Tibial nerve (tissue), 4 donors: ENCODE measurements around the gene ZNFX1. TPM values are rescaled to one million over a fixed set of nuclear protein-coding genes. Genes with fewer than 3 reads are reported as not detected.
A peak's percentile ranks its signal among the peaks of the same experiment; 100 is the strongest.

Source experiments
- DNase-seq, 2 donors: peaks; one replicate each; pipeline ENCODE4 v3.0.0-alpha.2; 2019; ENCODE audit warnings: low spot score in 2 of 2
- H3K27ac ChIP-seq, 4 donors: fragments of 200-600 bp; sonication (generic) in 3 of 4; one replicate each; pipeline ENCODE4 v1.5.1; 2017 to 2019; ENCODE audit warnings: mild to moderate bottlenecking in 1 of 4
- H3K27me3 ChIP-seq, 2 donors: fragments of 200-600 bp; sonication (generic) in 1 of 2; one replicate each; pipeline versions ENCODE4 v1.5.1 to v1.6.0; 2017 to 2019
- H3K36me3 ChIP-seq, 3 donors: fragments of 200-600 bp; sonication (generic); one replicate each; pipeline ENCODE4 v1.5.1; 2018 to 2019
- H3K4me1 ChIP-seq, 4 donors: fragments of 200-600 bp; sonication (generic) in 3 of 4; one replicate each; pipeline ENCODE4 v1.5.1; 2017 to 2019
- H3K4me3 ChIP-seq, 4 donors: fragments of 200-600 bp; sonication (generic) in 3 of 4; one replicate each; pipeline ENCODE4 v1.5.1; 2017 to 2019; ENCODE audit warnings: mild to moderate bottlenecking in 1 of 4, moderate library complexity in 1 of 4
- H3K9me3 ChIP-seq, 4 donors: fragments of 200-600 bp; sonication (generic) in 3 of 4; one replicate each; pipeline ENCODE4 v1.5.1; 2017 to 2019
- EP300 ChIP-seq, 2 donors: sonication (generic); formaldehyde crosslinking; IDR thresholded peaks; one replicate each; pipeline ENCODE4 v1.6.1; 2017; ENCODE audit warnings: antibody characterized with exemption in 2 of 2, mild to moderate bottlenecking in 1 of 2
- POLR2A ChIP-seq, 2 donors: fragments of 450-650 bp; IDR thresholded peaks; one replicate each; pipeline ENCODE4 v1.6.1; 2017; ENCODE audit warnings: antibody characterized with exemption in 2 of 2, mild to moderate bottlenecking in 2 of 2, moderate library complexity in 2 of 2
- WGBS, 2 donors: methylation state at CpG; one replicate each; pipeline ENCODE4 v1.1.5; 2018; 5-methylcytosine and 5-hydroxymethylcytosine counted together
- total RNA-seq, 4 donors: library from RNA; depleted of rRNA; stranded (reverse); fragments of >200 nt; gene quantifications; one replicate each; pipeline ENCODE4 v1.1.0, GENCODE V29; 2016
- TF ChIP-seq, protein P1 (sequence below), 5 experiments: fragments of 200-600 bp in 3 of 5; fragments of 450-650 bp in 2 of 5; sonication (generic) in 3 of 5; IDR thresholded peaks; one replicate each; pipeline ENCODE4 v1.5.1; 2016 to 2019; ENCODE audit warnings: antibody characterized with exemption in 5 of 5, mild to moderate bottlenecking in 3 of 5, moderate library complexity in 2 of 5

Gene ZNFX1
- total RNA-seq, 4 donors from 2014 or later, result 35.0 to 45.2 (median 39.1) TPM

DNA sequence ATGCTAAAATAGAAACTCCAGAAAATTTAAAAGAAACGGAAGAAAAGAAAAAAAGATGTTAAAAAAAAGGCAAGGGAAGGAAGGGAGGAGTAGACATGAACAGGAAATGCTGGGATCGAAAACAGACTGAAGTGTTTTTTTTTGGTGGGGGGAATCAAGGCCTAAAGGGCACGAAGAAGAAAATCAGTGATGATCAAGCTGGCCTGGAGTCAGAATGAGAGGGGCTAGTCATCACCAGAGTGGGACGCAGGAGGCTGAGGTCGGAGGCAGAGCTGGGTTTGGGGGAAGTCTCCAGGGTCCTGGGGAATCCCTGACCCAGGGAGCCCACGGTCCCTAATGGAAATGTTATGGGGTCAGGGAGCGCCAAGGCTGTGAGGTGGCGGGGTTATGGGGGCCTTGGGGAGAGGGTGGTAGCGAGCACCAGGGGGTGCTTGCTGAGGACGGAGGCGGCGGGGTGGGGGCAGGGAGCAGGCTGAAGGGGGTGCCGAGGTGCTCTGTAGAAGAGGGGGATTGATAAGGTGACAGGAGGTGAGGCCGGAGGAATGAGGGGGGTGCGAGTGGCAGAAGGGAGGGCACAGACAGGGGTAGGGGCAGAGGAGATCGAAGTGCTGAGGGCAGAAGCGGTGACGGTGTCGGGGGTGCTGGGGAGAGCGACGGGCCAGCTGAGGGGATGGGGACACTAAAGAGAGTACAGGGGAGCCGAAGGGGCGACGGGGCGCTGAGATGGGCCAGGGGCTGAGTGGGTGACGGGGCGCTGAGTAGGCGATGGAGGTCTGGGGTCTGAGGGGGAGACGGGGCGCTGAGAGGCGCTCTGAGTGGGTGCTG, 684 bp downstream of the ZNFX1 start:
- peaks cover 0 to 11% (median 3%) of the 10 kb centered on the region in 4 donors for H3K9me3 ChIP-seq
- H3K4me3 ChIP-seq, result peak overlapping the region; percentile 69 to 97 (median 83)
- peaks cover 0 to 70% (median 31%) of the 10 kb centered on the region in 4 donors for H3K4me1 ChIP-seq
- WGBS, 2 donors, result 2% methylated on average over 31 of the region's 31 CpGs
- H3K27ac ChIP-seq, result peak overlapping the region; percentile 95 to 99 (median 98)
- no peaks in the 10 kb centered on the region for H3K27me3 ChIP-seq
- TF ChIP-seq, protein P1, sequence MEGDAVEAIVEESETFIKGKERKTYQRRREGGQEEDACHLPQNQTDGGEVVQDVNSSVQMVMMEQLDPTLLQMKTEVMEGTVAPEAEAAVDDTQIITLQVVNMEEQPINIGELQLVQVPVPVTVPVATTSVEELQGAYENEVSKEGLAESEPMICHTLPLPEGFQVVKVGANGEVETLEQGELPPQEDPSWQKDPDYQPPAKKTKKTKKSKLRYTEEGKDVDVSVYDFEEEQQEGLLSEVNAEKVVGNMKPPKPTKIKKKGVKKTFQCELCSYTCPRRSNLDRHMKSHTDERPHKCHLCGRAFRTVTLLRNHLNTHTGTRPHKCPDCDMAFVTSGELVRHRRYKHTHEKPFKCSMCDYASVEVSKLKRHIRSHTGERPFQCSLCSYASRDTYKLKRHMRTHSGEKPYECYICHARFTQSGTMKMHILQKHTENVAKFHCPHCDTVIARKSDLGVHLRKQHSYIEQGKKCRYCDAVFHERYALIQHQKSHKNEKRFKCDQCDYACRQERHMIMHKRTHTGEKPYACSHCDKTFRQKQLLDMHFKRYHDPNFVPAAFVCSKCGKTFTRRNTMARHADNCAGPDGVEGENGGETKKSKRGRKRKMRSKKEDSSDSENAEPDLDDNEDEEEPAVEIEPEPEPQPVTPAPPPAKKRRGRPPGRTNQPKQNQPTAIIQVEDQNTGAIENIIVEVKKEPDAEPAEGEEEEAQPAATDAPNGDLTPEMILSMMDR (IDR thresholded peaks at IDR 0.05), result no peak
- no peak for TF ChIP-seq POLR2A (IDR thresholded peaks at IDR 0.05)
- no peak for TF ChIP-seq EP300 (IDR thresholded peaks at IDR 0.05)
- DNase-seq, result peak; percentile 14 to 20
- H3K36me3 ChIP-seq, result peaks cover 6 to 63% (median 29%) of the 10 kb centered on the region in 3 donors

DNA sequence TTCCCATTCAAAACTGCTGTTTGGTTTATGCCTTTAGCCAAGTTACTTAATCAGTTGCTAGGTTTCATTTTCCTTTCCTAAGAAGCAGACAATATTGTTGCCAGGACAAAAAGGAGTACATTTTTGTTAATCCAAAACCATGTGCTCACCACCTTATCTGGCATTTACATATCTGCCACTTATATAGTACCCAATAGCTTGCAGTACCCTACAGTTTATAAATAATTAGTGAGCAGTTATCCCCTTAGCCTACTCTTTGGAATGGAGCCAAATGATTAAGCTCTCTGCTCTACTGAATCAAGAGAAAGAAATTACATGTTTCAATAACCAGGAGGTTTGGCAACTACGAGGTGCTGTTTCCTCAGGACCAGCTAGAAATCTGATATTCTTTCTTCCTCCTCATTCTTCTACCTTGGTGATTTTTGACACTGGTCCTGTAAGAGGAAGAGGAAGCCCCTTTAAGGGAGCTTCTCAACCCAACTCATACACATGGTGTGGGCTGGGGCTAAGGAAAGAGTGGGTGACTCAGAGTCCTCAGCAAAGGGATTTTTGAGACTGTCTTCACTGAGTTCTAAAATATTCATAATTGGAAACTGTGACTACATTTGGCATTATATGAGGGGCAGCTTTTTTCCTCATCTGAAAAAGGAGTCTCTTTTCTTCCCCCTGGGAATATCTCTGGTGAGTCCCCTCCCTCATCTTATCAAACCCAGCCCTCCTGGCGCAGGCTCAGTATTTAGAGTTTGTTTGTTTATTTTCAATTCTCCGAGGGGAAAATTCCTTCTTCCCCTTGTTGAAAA, 1.5 kb downstream of the ZNFX1 start:
- WGBS, 2 donors, result 3 to 8% methylated on average over 3 of the region's 3 CpGs
- TF ChIP-seq, protein P1 (IDR thresholded peaks at IDR 0.05), result no peak
- TF ChIP-seq POLR2A (IDR thresholded peaks at IDR 0.05), result no peak
- TF ChIP-seq EP300 (IDR thresholded peaks at IDR 0.05), result no peak
- Histone ChIP-seq H3K9me3 (peaks cover 0 to 8% (median 3%) of the 10 kb centered on the region in 4 donors), H3K4me1 (peaks cover 0 to 64% (median 31%) of the 10 kb centered on the region in 4 donors), H3K4me3 (peak overlapping the region; percentile 69 to 97 (median 83)), H3K27ac (peak overlapping the region; percentile 95 to 99 (median 98)), H3K36me3 (peaks cover 6 to 63% (median 24%) of the 10 kb centered on the region in 3 donors), H3K27me3 (no peaks in the 10 kb centered on the region)
- DNase-seq, result peak in 1 of 2 donors; percentile 19

- H3K36me3 ChIP-seq, result peaks cover 1 to 63% (median 25%) of the 10 kb centered on the region in 3 donors
- no peaks in the 10 kb centered on the region for H3K27me3 ChIP-seq
- H3K4me3 ChIP-seq, result no peak overlapping the region
- 70 to 80% methylated on average over 2 of the region's 2 CpGs for WGBS, 2 donors
- peak overlapping the region in 2 of 4 donors; percentile 98 to 99 for H3K27ac ChIP-seq
- TF ChIP-seq, protein P1 (IDR thresholded peaks at IDR 0.05), result no peak
- no peak for TF ChIP-seq POLR2A (IDR thresholded peaks at IDR 0.05)
- TF ChIP-seq EP300 (IDR thresholded peaks at IDR 0.05), result no peak
- no peak for DNase-seq
- peaks cover 0 to under 1% (median under 1%) of the 10 kb centered on the region in 4 donors for H3K9me3 ChIP-seq
- H3K4me1 ChIP-seq, result peaks cover 0 to 60% (median 33%) of the 10 kb centered on the region in 4 donors
Observed at GRCh38 chr20:49275636-49276035, 2.2 kb downstream of the ZNFX1 start.

GRCh38 chr20:49275216-49275615, 2.6 kb downstream of the ZNFX1 start:
- Histone ChIP-seq H3K27me3 (no peaks in the 10 kb centered on the region), H3K27ac (no peak overlapping the region), H3K4me1 (peaks cover 0 to 60% (median 33%) of the 10 kb centered on the region in 4 donors), H3K36me3 (peaks cover 0 to 63% (median 22%) of the 10 kb centered on the region in 3 donors), H3K9me3 (no peaks in the 10 kb centered on the region), H3K4me3 (no peak overlapping the region)
- no peak for DNase-seq
- 90 to 96% methylated on average over 4 of the region's 4 CpGs for WGBS, 2 donors
- TF ChIP-seq, protein P1 (IDR thresholded peaks at IDR 0.05), result no peak
- TF ChIP-seq EP300 (IDR thresholded peaks at IDR 0.05), result no peak
- no peak for TF ChIP-seq POLR2A (IDR thresholded peaks at IDR 0.05)
